Nephron progenitor cell (in vitro differentiated cells): ENCODE data around the gene LARGE1.
A peak's percentile ranks its signal among the peaks of the same experiment; 100 is the strongest.

ENCODE experiments used
- DNase-seq: peaks from one replicate; pipeline ENCODE4 v3.0.0; 2021
- H3K27ac Mint-ChIP-seq: 2 replicates; pipeline ENCODE4 v1.8.0; 2021; ENCODE audit warnings: mild to moderate bottlenecking, moderate library complexity, mixed read lengths
- H3K27me3 Mint-ChIP-seq: 2 replicates; pipeline ENCODE4 v1.8.0; 2021; ENCODE audit warnings: mild to moderate bottlenecking, low read depth, mixed read lengths; ENCODE audit not compliant: poor library complexity
- H3K36me3 Mint-ChIP-seq: 2 replicates; pipeline ENCODE4 v1.8.0; 2021; ENCODE audit warnings: low read depth, mixed read lengths
- H3K4me1 Mint-ChIP-seq: 2 replicates; pipeline ENCODE4 v1.8.0; 2021; ENCODE audit warnings: mixed read lengths
- H3K4me3 Mint-ChIP-seq: 2 replicates; pipeline ENCODE4 v1.8.0; 2021; ENCODE audit warnings: mild to moderate bottlenecking, moderate library complexity, mixed read lengths
- H3K9me3 Mint-ChIP-seq: 2 replicates; pipeline ENCODE4 v1.8.0; 2021; ENCODE audit warnings: mild to moderate bottlenecking, moderate library complexity, mixed read lengths
- CTCF ChIP-seq: fragments of 200-600 bp; sonication (generic); IDR thresholded peaks from 2 replicates; pipeline ENCODE4 v1.5.0; 2021; ENCODE audit warnings: antibody characterized with exemption

The LARGE1 gene

DNA sequence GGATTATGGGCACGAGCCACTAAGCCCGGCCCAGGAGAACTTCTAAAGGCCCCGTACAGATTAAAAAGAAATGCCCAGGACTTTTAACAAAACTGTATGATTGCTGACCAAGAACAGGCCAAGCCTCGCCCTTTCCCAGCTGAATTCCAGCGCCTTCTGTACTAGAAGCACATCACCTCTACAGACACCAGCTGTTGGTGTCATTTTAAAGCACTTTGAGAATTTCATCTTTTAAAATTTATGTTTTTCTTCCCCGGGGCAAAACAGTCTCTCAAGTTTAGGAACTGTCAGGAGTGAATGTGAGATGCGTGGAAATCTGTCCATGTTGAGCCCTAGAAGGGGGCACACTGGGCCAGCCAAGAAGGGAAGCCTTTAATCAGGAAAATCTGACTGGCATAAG lies 362.4 kb downstream of the LARGE1 start:
- peaks cover 43% of the 10 kb centered on the region for H3K36me3 Mint-ChIP-seq
- no peaks in the 10 kb centered on the region for H3K27me3 Mint-ChIP-seq
- no peak overlapping the region for H3K27ac Mint-ChIP-seq
- peaks cover 5% of the 10 kb centered on the region for H3K4me1 Mint-ChIP-seq
- no peak for TF ChIP-seq CTCF
- peaks cover 5% of the 10 kb centered on the region for H3K9me3 Mint-ChIP-seq
- no peak for DNase-seq
- no peak overlapping the region for H3K4me3 Mint-ChIP-seq

GRCh38 chr22:33555814-33556522 lies 364.3 kb downstream of the LARGE1 start:
- Mint-ChIP-seq H3K27ac (no peak overlapping the region), H3K4me3 (no peak overlapping the region), H3K36me3 (peaks cover 32% of the 10 kb centered on the region), H3K27me3 (no peaks in the 10 kb centered on the region), H3K4me1 (peaks cover 5% of the 10 kb centered on the region), H3K9me3 (peaks cover 5% of the 10 kb centered on the region)
- no peak for DNase-seq
- TF ChIP-seq CTCF = no peak

- DNase-seq = no peak
- peaks cover 5% of the 10 kb centered on the region for H3K4me1 Mint-ChIP-seq
- H3K36me3 Mint-ChIP-seq = peaks cover 30% of the 10 kb centered on the region
- H3K9me3 Mint-ChIP-seq = no peaks in the 10 kb centered on the region
- no peak for TF ChIP-seq CTCF
- H3K27ac Mint-ChIP-seq = no peak overlapping the region
- H3K27me3 Mint-ChIP-seq = no peaks in the 10 kb centered on the region
- H3K4me3 Mint-ChIP-seq = no peak overlapping the region
Measured at GRCh38 chr22:33553493-33553892, 366.8 kb downstream of the LARGE1 start.

DNA sequence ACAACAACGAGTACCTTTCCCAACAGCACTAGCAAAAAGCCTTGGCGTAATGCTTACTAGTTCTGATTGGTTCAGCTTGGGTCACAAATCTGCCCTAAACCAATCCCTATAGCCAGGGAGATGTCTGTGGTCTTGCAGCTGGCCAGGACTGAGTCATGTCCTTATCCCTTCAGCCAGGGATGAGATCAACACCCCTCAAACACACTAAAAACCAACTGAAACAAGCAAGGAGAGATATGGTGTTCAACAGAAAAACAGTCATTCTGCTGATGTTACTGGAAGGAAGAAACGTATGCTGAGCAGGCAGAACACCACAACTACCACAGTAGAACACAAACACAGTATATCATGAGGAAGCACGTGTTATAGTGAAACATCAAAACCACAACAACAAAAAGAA lies 375.6 kb downstream of the LARGE1 start:
- no peaks in the 10 kb centered on the region for H3K9me3 Mint-ChIP-seq
- no peak for TF ChIP-seq CTCF
- no peaks in the 10 kb centered on the region for H3K27me3 Mint-ChIP-seq
- peaks cover 18% of the 10 kb centered on the region for H3K36me3 Mint-ChIP-seq
- H3K4me3 Mint-ChIP-seq = no peak overlapping the region
- peaks cover 20% of the 10 kb centered on the region for H3K4me1 Mint-ChIP-seq
- no peak for DNase-seq
- no peak overlapping the region for H3K27ac Mint-ChIP-seq

GRCh38 chr22:33542722-33543121 lies 377.6 kb downstream of the LARGE1 start:
- H3K27me3 Mint-ChIP-seq = no peaks in the 10 kb centered on the region
- no peaks in the 10 kb centered on the region for H3K9me3 Mint-ChIP-seq
- peaks cover 20% of the 10 kb centered on the region for H3K4me1 Mint-ChIP-seq
- H3K4me3 Mint-ChIP-seq = no peak overlapping the region
- H3K27ac Mint-ChIP-seq = no peak overlapping the region
- TF ChIP-seq CTCF = no peak
- H3K36me3 Mint-ChIP-seq = peaks cover 6% of the 10 kb centered on the region
- DNase-seq = no peak

- peak overlapping the region; percentile 51 for H3K27ac Mint-ChIP-seq
- no peak for TF ChIP-seq CTCF
- DNase-seq = no peak
- peaks cover 20% of the 10 kb centered on the region for H3K4me1 Mint-ChIP-seq
- peaks cover 5% of the 10 kb centered on the region for H3K27me3 Mint-ChIP-seq
- H3K36me3 Mint-ChIP-seq = peaks cover 9% of the 10 kb centered on the region
- H3K4me3 Mint-ChIP-seq = no peak overlapping the region
- H3K9me3 Mint-ChIP-seq = no peaks in the 10 kb centered on the region
Measured at GRCh38 chr22:33542153-33542552, 378.1 kb downstream of the LARGE1 start.
